ENCODE data around the gene AFF2.

AFF2 gene

DNA sequence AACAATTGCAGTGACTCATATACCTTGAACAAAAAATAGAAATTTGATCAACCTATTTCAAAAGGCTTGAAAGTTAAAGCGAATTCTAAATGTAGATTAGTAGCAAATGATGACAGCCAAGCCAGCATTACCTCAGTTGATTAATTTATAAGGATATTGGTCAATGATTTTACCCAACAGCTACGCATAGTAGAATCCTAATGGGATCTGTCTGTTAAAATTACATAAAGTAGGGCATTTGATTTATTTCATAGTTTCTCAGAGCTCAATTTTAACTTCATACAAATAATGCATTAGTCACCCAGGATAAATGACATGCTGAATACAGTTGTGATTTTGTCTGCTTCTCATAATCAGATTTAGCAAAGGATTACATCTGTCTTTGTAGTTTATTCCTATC lies 12.0 kb downstream of the AFF2 start:
- H3K4me3 ChIP-seq (ENCODE audit: low read length) = no peak overlapping the region
- no peaks in the 10 kb centered on the region for H3K36me3 ChIP-seq (ENCODE audit: insufficient read depth, low read length)
- H3K4me1 ChIP-seq (ENCODE audit: insufficient read depth, low read length) = no peaks in the 10 kb centered on the region
- peaks cover 2% of the 10 kb centered on the region for H3K27me3 ChIP-seq (ENCODE audit: insufficient read depth, low read length)
- H3K9me3 ChIP-seq (ENCODE audit: low read length) = no peaks in the 10 kb centered on the region
- no peak overlapping the region for H2AFZ ChIP-seq (ENCODE audit: low read depth, low read length)

DNA sequence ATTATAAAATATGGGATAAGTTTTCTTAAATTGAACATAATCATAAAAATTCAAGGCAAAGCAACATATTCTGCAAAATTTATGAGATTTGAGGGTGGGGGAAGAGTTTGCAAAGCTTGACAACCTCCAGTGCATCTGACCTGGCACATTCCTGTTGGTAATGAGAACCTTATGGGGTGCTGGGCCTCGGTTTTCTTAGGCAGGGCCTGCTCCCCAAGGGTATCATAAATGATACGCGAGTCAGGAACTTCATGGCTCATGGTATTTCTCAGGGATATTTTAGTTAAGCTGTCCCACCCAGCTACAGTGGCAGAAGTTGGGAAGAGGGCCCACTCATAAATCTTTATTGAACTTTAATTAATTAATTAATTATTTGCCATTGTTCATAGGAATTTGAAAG lies 13.2 kb downstream of the AFF2 start:
- no peaks in the 10 kb centered on the region for H3K36me3 ChIP-seq (ENCODE audit: insufficient read depth, low read length)
- H3K9me3 ChIP-seq (ENCODE audit: low read length) = no peaks in the 10 kb centered on the region
- H3K4me1 ChIP-seq (ENCODE audit: insufficient read depth, low read length) = no peaks in the 10 kb centered on the region
- H2AFZ ChIP-seq (ENCODE audit: low read depth, low read length) = no peak overlapping the region
- H3K27me3 ChIP-seq (ENCODE audit: insufficient read depth, low read length) = peaks cover 2% of the 10 kb centered on the region
- H3K4me3 ChIP-seq (ENCODE audit: low read length) = no peak overlapping the region

GRCh38 chrX:148517176-148517575 lies 16.8 kb downstream of the AFF2 start:
- Histone ChIP-seq H3K4me1 (ENCODE audit: insufficient read depth, low read length) (no peaks in the 10 kb centered on the region), H3K36me3 (ENCODE audit: insufficient read depth, low read length) (no peaks in the 10 kb centered on the region), H3K27me3 (ENCODE audit: insufficient read depth, low read length) (no peaks in the 10 kb centered on the region), H2AFZ (ENCODE audit: low read depth, low read length) (no peak overlapping the region), H3K9me3 (ENCODE audit: low read length) (no peaks in the 10 kb centered on the region), H3K4me3 (ENCODE audit: low read length) (no peak overlapping the region)

GRCh38 chrX:148522006-148522405 lies 21.6 kb downstream of the AFF2 start:
- Histone ChIP-seq H3K9me3 (ENCODE audit: low read length) (no peaks in the 10 kb centered on the region), H3K4me3 (ENCODE audit: low read length) (no peak overlapping the region), H2AFZ (ENCODE audit: low read depth, low read length) (no peak overlapping the region), H3K27me3 (ENCODE audit: insufficient read depth, low read length) (no peaks in the 10 kb centered on the region), H3K4me1 (ENCODE audit: insufficient read depth, low read length) (no peaks in the 10 kb centered on the region), H3K36me3 (ENCODE audit: insufficient read depth, low read length) (no peaks in the 10 kb centered on the region)

DNA sequence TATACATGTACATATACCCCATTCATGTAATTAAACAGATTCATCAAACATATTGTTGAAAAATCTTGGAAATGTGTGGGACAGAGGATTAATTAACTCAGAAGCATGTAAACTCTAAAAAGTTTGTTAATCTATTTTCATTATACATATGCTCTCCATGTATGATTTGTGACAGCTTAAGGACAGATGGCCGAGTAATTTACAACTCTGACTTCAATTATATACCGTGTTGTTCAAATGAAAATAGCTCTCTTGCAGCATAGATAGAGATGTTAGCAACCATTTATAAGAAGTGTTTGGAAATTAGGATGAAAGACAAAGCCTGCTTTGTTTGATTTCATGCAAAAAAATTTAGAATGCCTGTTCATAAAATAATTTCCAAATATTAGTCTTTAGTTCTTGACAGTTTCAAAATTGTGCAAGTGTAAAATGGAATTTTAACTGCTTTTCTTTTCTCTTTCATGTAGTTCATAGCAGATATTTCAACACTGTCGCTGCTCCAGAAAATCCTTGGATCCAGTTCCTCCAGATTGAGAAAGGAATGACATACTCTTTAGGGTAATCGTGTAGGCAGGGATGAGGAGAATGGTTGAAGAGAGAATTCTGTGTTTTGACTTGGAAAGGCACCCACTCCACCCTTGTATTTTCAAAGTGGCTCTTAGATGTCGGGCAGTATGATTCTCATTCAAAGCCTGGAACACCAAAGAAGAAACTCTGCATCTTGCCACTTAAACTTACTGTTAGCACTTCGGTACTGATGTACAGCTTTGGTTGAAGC lies 23.1 kb downstream of the AFF2 start:
- no peaks in the 10 kb centered on the region for H3K4me1 ChIP-seq (ENCODE audit: insufficient read depth, low read length)
- no peaks in the 10 kb centered on the region for H3K27me3 ChIP-seq (ENCODE audit: insufficient read depth, low read length)
- no peak overlapping the region for H2AFZ ChIP-seq (ENCODE audit: low read depth, low read length)
- no peaks in the 10 kb centered on the region for H3K36me3 ChIP-seq (ENCODE audit: insufficient read depth, low read length)
- no peak overlapping the region for H3K4me3 ChIP-seq (ENCODE audit: low read length)
- no peaks in the 10 kb centered on the region for H3K9me3 ChIP-seq (ENCODE audit: low read length)

- Histone ChIP-seq H3K4me1 (ENCODE audit: insufficient read depth, low read length) (no peaks in the 10 kb centered on the region), H3K36me3 (ENCODE audit: insufficient read depth, low read length) (no peaks in the 10 kb centered on the region), H3K27me3 (ENCODE audit: insufficient read depth, low read length) (no peaks in the 10 kb centered on the region), H2AFZ (ENCODE audit: low read depth, low read length) (no peak overlapping the region), H3K9me3 (ENCODE audit: low read length) (no peaks in the 10 kb centered on the region), H3K4me3 (ENCODE audit: low read length) (no peak overlapping the region)
Measured at GRCh38 chrX:148530464-148531077, 30.2 kb downstream of the AFF2 start.

DNA sequence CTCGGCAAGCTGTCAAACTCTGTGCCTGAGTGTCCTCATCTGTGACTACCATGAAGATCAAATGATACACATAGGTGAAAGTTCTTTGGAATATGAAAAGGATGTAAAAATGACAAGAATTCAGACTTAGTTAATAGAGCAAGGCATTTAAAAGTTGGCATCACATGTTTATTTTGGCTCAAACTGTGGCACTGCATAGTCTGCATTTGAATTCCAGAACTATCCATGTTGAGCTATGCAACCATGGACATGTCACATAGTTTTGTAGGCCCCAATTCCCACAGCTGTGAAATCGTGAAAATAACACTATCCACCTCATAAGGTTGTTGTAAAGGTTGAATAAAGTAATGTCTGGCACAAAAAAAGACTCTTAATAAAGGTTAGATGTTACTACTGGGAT lies 33.9 kb downstream of the AFF2 start:
- no peak overlapping the region for H2AFZ ChIP-seq (ENCODE audit: low read depth, low read length)
- no peaks in the 10 kb centered on the region for H3K36me3 ChIP-seq (ENCODE audit: insufficient read depth, low read length)
- H3K4me3 ChIP-seq (ENCODE audit: low read length) = no peak overlapping the region
- no peaks in the 10 kb centered on the region for H3K27me3 ChIP-seq (ENCODE audit: insufficient read depth, low read length)
- no peaks in the 10 kb centered on the region for H3K4me1 ChIP-seq (ENCODE audit: insufficient read depth, low read length)
- H3K9me3 ChIP-seq (ENCODE audit: low read length) = no peaks in the 10 kb centered on the region

DNA sequence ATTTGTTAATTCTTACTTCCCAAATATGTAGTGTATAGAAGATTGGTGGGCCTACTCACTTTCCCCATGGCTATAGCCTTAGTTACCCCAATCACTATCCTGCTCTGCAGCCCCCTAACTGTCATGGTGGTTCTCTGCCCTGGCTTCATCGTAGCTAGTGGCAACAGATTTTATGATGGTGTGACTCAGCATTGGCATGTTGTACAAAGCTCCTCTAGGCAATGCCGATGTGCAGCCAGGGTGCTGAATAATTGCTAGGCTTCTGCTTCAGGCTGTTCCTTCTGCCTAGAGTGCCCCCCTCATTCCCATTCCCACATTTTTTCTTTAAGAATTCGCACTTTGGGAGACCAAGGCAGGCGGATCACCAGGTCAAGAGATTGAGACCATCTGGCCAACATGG lies 35.2 kb downstream of the AFF2 start:
- H3K36me3 ChIP-seq (ENCODE audit: insufficient read depth, low read length) = no peaks in the 10 kb centered on the region
- H3K27me3 ChIP-seq (ENCODE audit: insufficient read depth, low read length) = no peaks in the 10 kb centered on the region
- no peak overlapping the region for H2AFZ ChIP-seq (ENCODE audit: low read depth, low read length)
- no peaks in the 10 kb centered on the region for H3K9me3 ChIP-seq (ENCODE audit: low read length)
- H3K4me3 ChIP-seq (ENCODE audit: low read length) = no peak overlapping the region
- no peaks in the 10 kb centered on the region for H3K4me1 ChIP-seq (ENCODE audit: insufficient read depth, low read length)

- no peaks in the 10 kb centered on the region for H3K36me3 ChIP-seq (ENCODE audit: insufficient read depth, low read length)
- H3K4me3 ChIP-seq (ENCODE audit: low read length) = no peak overlapping the region
- H3K9me3 ChIP-seq (ENCODE audit: low read length) = no peaks in the 10 kb centered on the region
- no peaks in the 10 kb centered on the region for H3K4me1 ChIP-seq (ENCODE audit: insufficient read depth, low read length)
- no peak overlapping the region for H2AFZ ChIP-seq (ENCODE audit: low read depth, low read length)
- no peaks in the 10 kb centered on the region for H3K27me3 ChIP-seq (ENCODE audit: insufficient read depth, low read length)
Measured at GRCh38 chrX:148536961-148537360, 36.5 kb downstream of the AFF2 start.

DNA sequence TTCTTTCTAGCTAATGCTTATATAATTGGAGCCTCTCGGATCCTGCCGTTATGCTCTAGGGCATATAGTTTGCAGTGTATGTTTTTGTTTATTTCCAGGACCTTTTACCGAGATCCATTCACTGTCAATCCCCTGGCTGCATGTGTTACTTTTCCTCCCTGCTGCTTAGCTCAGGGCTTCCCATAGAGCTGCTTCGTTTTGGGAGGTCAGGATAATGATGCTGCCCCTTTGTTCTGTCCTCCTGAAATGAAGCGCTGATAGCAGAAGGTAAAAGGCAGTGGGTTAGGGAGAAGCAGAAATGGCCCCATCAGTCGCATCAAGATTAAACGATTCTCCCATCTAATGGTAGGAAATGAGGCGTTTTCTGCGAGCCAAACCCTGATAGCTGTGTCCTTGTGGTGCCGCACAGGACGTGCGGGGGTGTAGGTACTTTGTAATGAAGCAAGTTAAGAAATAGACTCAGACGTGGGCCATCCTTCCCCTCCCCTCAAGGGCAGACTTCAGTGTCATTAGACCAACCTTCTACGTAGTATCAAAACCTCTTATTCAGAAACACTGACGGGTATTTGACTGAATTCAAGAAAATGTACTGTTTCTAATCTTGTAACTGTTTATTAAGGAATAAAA lies 37.3 kb downstream of the AFF2 start:
- Histone ChIP-seq H3K4me1 (ENCODE audit: insufficient read depth, low read length) (no peaks in the 10 kb centered on the region), H3K4me3 (ENCODE audit: low read length) (no peak overlapping the region), H2AFZ (ENCODE audit: low read depth, low read length) (no peak overlapping the region), H3K36me3 (ENCODE audit: insufficient read depth, low read length) (no peaks in the 10 kb centered on the region), H3K27me3 (ENCODE audit: insufficient read depth, low read length) (no peaks in the 10 kb centered on the region), H3K9me3 (ENCODE audit: low read length) (no peaks in the 10 kb centered on the region)

- Histone ChIP-seq H2AFZ (ENCODE audit: low read depth, low read length) (no peak overlapping the region), H3K9me3 (ENCODE audit: low read length) (no peaks in the 10 kb centered on the region), H3K27me3 (ENCODE audit: insufficient read depth, low read length) (no peaks in the 10 kb centered on the region), H3K4me3 (ENCODE audit: low read length) (no peak overlapping the region), H3K36me3 (ENCODE audit: insufficient read depth, low read length) (no peaks in the 10 kb centered on the region), H3K4me1 (ENCODE audit: insufficient read depth, low read length) (no peaks in the 10 kb centered on the region)
Measured at GRCh38 chrX:148538582-148538981, 38.2 kb downstream of the AFF2 start.

DNA sequence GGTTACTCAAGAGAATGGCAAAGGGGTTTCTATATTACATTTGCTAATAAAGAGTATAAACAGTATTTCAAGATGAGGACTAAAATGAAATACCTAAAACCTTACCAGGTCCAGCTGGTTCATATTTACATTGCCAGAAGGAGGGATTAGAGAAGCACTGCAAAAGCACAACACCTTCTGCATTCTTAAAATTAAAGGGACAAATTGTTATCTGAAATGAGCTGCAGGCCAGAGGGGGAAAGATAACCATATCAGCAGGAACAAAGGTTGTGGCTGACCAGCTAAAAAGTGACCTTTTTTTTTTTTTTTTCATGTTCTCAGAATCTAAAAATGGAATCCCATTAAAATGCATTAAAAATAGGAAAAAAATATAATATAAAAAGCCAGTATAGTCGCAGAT lies 39.7 kb downstream of the AFF2 start:
- H3K36me3 ChIP-seq (ENCODE audit: insufficient read depth, low read length) = no peaks in the 10 kb centered on the region
- no peak overlapping the region for H3K4me3 ChIP-seq (ENCODE audit: low read length)
- H3K9me3 ChIP-seq (ENCODE audit: low read length) = no peaks in the 10 kb centered on the region
- no peaks in the 10 kb centered on the region for H3K27me3 ChIP-seq (ENCODE audit: insufficient read depth, low read length)
- H3K4me1 ChIP-seq (ENCODE audit: insufficient read depth, low read length) = no peaks in the 10 kb centered on the region
- H2AFZ ChIP-seq (ENCODE audit: low read depth, low read length) = no peak overlapping the region

- H3K4me3 ChIP-seq (ENCODE audit: low read length) = no peak overlapping the region
- no peaks in the 10 kb centered on the region for H3K36me3 ChIP-seq (ENCODE audit: insufficient read depth, low read length)
- no peak overlapping the region for H2AFZ ChIP-seq (ENCODE audit: low read depth, low read length)
- no peaks in the 10 kb centered on the region for H3K9me3 ChIP-seq (ENCODE audit: low read length)
- no peaks in the 10 kb centered on the region for H3K4me1 ChIP-seq (ENCODE audit: insufficient read depth, low read length)
- no peaks in the 10 kb centered on the region for H3K27me3 ChIP-seq (ENCODE audit: insufficient read depth, low read length)
Measured at GRCh38 chrX:148540671-148541583, 40.5 kb downstream of the AFF2 start.
